Measurements from ENCODE around the gene TPR.
"Not testable (repeated sequence)": the region's sequence is repeated elsewhere in the genome, so short reads cannot be mapped to it uniquely, and the experiment has no call there.

Gene TPR

GRCh38 chr1:186386725-186387383 lies 11.8 kb upstream of the TPR start:
- no peaks in the 10 kb centered on the region; the same call in 1 of the 2 replicates for H3K36me3 ChIP-seq (ENCODE audit: insufficient read depth, low read length)
- no peak overlapping the region for H3K9ac ChIP-seq (ENCODE audit: low read depth, low read length)
- H3K9me3 ChIP-seq (ENCODE audit: control insufficient read depth, insufficient read depth, low read length): no peaks in the 10 kb centered on the region
- H3K4me1 ChIP-seq (ENCODE audit: insufficient read depth, low read length): no peaks in the 10 kb centered on the region

GRCh38 chr1:186375929-186376319 lies 871 bp upstream of the TPR start:
- Histone ChIP-seq H3K36me3 (ENCODE audit: insufficient read depth, low read length) (peaks cover 6% of the 10 kb centered on the region), H3K9ac (ENCODE audit: low read depth, low read length) (peak overlapping the region; percentile 75), H3K4me1 (ENCODE audit: insufficient read depth, low read length) (no peaks in the 10 kb centered on the region), H3K9me3 (ENCODE audit: control insufficient read depth, insufficient read depth, low read length) (no peaks in the 10 kb centered on the region)

DNA sequence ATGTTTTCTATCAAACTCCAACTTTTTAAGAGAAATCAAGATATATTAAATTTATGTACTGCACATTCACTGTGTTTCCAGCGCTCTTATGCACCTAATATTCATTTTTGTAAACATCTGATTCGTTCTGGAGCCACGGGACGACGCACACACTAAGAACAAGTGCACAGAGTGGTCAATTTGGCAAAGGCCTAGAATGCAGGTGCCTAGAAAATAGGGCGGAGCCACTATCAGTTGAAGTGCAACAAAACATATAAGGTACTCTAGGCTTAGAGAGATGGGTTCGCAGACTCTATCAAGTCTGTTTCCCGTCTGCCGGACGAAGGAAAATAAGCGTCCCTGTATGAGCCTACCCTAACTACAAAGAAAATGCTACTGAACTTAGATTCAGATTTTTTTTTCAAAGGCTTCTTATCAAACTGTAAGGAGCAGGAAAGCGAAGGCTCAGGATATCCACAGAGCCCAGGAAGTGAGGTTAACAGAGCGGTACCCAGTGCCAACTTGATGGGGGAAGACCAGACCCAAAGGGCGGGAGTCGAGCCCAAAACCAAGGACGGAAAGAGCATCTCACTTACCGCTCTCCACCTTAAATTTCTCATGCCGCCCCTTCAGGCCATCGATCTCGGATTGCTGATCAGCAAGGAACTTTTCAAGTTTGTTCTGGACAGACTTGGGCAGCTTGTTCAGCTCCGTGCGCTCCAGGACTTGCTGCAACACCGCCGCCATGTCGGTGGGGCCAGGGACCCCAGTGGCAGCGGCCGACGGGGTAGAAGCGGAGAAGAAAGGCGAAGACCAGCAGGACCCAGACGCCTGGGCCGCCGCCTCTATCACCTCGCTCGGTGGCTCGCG lies 526 bp downstream of the TPR start:
- H3K9ac ChIP-seq (ENCODE audit: low read depth, low read length): peak overlapping the region; percentile 75
- no peaks in the 10 kb centered on the region for H3K4me1 ChIP-seq (ENCODE audit: insufficient read depth, low read length)
- no peaks in the 10 kb centered on the region for H3K9me3 ChIP-seq (ENCODE audit: control insufficient read depth, insufficient read depth, low read length)
- H3K36me3 ChIP-seq (ENCODE audit: insufficient read depth, low read length): peaks cover 2% of the 10 kb centered on the region; the same call in 1 of the 2 replicates

DNA sequence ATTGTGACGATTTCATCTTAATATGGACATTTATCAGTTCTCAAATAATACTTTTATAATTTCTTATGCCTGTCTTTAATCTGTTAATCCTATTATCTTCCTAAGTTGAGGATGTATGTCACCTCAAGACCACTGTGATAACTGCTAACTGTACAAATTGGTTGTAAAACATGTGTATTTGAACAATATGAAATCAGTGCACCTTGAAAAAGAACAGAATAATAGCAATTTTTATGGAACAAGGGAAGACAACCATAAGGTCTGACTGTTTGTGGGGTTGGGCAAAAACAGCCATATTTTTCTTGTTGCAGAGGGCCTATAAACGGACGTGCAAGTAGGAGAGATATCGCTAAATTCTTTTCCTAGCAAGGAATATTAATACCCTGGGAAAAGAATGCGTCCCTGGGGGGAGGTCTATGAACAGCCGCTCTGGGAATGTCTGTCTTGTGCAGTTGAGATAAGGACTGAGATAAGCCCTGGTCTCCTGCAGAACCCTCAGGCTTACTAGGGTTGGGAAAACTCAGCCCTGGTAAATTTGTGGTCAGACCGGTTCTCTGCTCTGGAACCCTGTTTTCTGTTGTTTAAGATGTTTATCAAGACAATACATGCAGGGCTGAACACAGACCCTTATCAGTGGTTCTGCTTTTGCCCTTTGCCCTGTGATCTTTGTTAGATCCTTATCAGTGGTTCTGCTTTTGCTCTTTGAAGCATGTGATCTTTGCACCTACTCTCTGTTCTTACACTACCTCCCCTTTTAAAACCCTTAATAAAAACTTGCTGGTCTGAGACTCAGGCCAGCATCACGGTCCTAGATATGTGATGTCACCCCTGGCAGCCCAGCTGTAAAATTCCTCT lies 27.0 kb downstream of the TPR start:
- not testable (repeated sequence) for H3K4me1 ChIP-seq (ENCODE audit: insufficient read depth, low read length); H3K9ac ChIP-seq (ENCODE audit: low read depth, low read length); H3K9me3 ChIP-seq (ENCODE audit: control insufficient read depth, insufficient read depth, low read length)
- peaks cover 37% of the 10 kb centered on the region for H3K36me3 ChIP-seq (ENCODE audit: insufficient read depth, low read length)

DNA sequence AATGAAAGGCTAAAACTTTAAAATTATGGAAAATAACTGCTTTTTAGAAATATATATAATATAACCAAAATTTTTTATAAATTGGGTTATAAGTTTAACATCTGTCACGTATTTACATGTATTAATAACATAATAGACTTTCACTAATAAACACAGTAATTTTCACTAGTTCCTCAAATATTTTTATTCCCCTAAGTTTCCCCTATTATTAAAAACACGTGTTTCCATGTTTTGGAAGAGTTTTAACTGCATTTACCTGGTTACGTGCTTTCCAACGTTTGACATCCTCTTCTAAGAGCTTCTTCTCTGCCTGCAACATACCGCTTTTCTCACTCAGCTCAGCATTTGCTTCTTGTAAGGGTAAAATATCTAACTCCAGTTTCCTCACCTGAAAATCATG lies 34.3 kb downstream of the TPR start:
- peaks cover 41% of the 10 kb centered on the region for H3K36me3 ChIP-seq (ENCODE audit: insufficient read depth, low read length)
- H3K9ac ChIP-seq (ENCODE audit: low read depth, low read length): no peak overlapping the region
- H3K4me1 ChIP-seq (ENCODE audit: insufficient read depth, low read length): no peaks in the 10 kb centered on the region
- peaks cover 4% of the 10 kb centered on the region; the same call in 1 of the 2 replicates for H3K9me3 ChIP-seq (ENCODE audit: control insufficient read depth, insufficient read depth, low read length)

GRCh38 chr1:186337554-186337953 lies 37.5 kb downstream of the TPR start:
- Histone ChIP-seq H3K36me3 (ENCODE audit: insufficient read depth, low read length) (peaks cover 47% of the 10 kb centered on the region), H3K9ac (ENCODE audit: low read depth, low read length) (no peak overlapping the region)

DNA sequence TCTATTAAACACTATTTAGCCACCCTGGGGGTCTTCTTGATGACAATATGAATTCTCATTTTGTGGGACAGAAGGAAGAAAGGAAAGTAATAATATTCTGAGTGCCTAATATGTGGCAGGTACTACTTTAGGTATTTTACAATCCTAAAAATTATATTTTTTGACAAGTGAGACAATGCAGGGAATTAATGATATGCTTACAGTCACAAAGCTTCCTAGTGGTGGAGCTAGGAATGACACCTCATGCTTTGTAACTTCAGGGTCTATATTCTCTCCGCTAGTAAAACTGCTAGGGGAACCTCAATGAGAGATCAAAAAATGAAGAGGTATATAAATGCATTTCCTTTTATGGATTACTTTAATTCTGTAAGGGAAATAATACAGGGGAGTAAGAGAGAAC lies 44.3 kb downstream of the TPR start:
- Histone ChIP-seq H3K9me3 (ENCODE audit: control insufficient read depth, insufficient read depth, low read length) (no peaks in the 10 kb centered on the region), H3K9ac (ENCODE audit: low read depth, low read length) (no peak overlapping the region), H3K4me1 (ENCODE audit: insufficient read depth, low read length) (no peaks in the 10 kb centered on the region), H3K36me3 (ENCODE audit: insufficient read depth, low read length) (peaks cover 29% of the 10 kb centered on the region)

More at GRCh38 chr1:186337554-186337953, 37.5 kb downstream of the TPR start:
- H3K9me3 ChIP-seq (ENCODE audit: control insufficient read depth, insufficient read depth, low read length): no peaks in the 10 kb centered on the region
- no peaks in the 10 kb centered on the region for H3K4me1 ChIP-seq (ENCODE audit: insufficient read depth, low read length)

GRCh38 chr1:186327331-186327730 lies 47.7 kb downstream of the TPR start:
- peaks cover 15% of the 10 kb centered on the region; the same call in 1 of the 2 replicates for H3K36me3 ChIP-seq (ENCODE audit: insufficient read depth, low read length)
- H3K9me3 ChIP-seq (ENCODE audit: control insufficient read depth, insufficient read depth, low read length): no peaks in the 10 kb centered on the region

GRCh38 chr1:186326009-186326408 lies 49.0 kb downstream of the TPR start:
- Histone ChIP-seq H3K9me3 (ENCODE audit: control insufficient read depth, insufficient read depth, low read length) (no peaks in the 10 kb centered on the region), H3K9ac (ENCODE audit: low read depth, low read length) (no peak overlapping the region), H3K36me3 (ENCODE audit: insufficient read depth, low read length) (peaks cover 19% of the 10 kb centered on the region)

More at GRCh38 chr1:186327331-186327730, 47.7 kb downstream of the TPR start:
- H3K9ac ChIP-seq (ENCODE audit: low read depth, low read length): no peak overlapping the region
- no peaks in the 10 kb centered on the region for H3K4me1 ChIP-seq (ENCODE audit: insufficient read depth, low read length)

GRCh38 chr1:186325239-186325638 lies 49.8 kb downstream of the TPR start:
- H3K4me1 ChIP-seq (ENCODE audit: insufficient read depth, low read length): no peaks in the 10 kb centered on the region
- no peaks in the 10 kb centered on the region for H3K9me3 ChIP-seq (ENCODE audit: control insufficient read depth, insufficient read depth, low read length)
- peaks cover 19% of the 10 kb centered on the region for H3K36me3 ChIP-seq (ENCODE audit: insufficient read depth, low read length)
- no peak overlapping the region for H3K9ac ChIP-seq (ENCODE audit: low read depth, low read length)

More at GRCh38 chr1:186326009-186326408, 49.0 kb downstream of the TPR start:
- H3K4me1 ChIP-seq (ENCODE audit: insufficient read depth, low read length): no peaks in the 10 kb centered on the region

DNA sequence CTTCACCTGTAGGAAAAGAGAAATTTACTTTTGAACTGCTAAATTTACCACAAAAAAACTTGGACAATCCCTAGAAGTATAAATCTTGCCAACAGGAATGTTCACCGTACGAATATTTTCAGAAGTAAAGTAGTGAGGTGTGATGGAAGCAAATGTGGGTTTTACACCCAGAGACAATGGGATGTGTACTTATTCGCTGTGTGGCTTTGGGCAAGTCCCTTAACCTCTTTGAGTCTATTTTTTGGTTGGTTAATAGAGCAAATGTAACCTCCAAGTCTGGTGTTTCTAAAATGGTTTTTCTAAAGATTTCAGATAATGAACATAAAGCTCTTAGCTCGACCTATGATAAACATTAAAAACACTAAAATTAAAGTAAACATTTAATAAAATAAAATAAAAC lies 51.2 kb downstream of the TPR start:
- no peaks in the 10 kb centered on the region for H3K9me3 ChIP-seq (ENCODE audit: control insufficient read depth, insufficient read depth, low read length)
- H3K4me1 ChIP-seq (ENCODE audit: insufficient read depth, low read length): no peaks in the 10 kb centered on the region
- H3K36me3 ChIP-seq (ENCODE audit: insufficient read depth, low read length): peaks cover 19% of the 10 kb centered on the region
- H3K9ac ChIP-seq (ENCODE audit: low read depth, low read length): no peak overlapping the region

GRCh38 chr1:186315570-186315969 lies 59.5 kb downstream of the TPR start:
- H3K9me3 ChIP-seq (ENCODE audit: control insufficient read depth, insufficient read depth, low read length): no peaks in the 10 kb centered on the region
- no peaks in the 10 kb centered on the region for H3K4me1 ChIP-seq (ENCODE audit: insufficient read depth, low read length)
- peaks cover 7% of the 10 kb centered on the region for H3K36me3 ChIP-seq (ENCODE audit: insufficient read depth, low read length)
- H3K9ac ChIP-seq (ENCODE audit: low read depth, low read length): no peak overlapping the region

DNA sequence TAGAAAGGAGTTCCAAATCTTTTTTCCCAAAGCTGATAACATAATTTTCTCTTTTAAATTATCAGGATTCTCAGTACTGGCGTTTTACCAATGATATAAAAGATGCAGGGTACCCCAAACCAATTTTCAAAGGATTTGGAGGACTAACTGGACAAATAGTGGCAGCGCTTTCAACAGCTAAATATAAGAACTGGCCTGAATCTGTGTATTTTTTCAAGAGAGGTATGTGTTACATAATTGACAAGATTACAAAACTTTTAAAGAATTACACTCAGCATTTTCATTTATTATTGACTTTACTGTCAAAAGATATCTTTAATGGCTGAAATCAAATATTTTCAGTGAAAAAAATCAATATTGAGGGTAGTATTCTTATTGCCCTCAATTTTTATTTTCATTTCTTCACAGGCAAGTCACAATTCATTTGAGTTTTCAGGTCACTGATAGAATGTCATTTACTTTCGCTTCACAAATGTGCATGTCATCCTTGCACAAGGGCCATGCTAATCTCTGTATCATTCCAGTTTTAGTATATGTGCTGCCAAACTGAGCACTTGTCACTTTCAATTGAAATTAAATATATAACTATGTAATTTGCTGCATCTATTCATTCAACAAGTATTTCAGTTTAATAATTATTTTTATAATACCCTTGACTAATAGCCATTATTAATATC lies 63.5 kb downstream of the TPR start:
- H3K36me3 ChIP-seq (ENCODE audit: insufficient read depth, low read length): no peaks in the 10 kb centered on the region; the same call in none of the 2 replicates
- no peaks in the 10 kb centered on the region for H3K9me3 ChIP-seq (ENCODE audit: control insufficient read depth, insufficient read depth, low read length)
- no peaks in the 10 kb centered on the region for H3K4me1 ChIP-seq (ENCODE audit: insufficient read depth, low read length)
- H3K9ac ChIP-seq (ENCODE audit: low read depth, low read length): no peak overlapping the region

DNA sequence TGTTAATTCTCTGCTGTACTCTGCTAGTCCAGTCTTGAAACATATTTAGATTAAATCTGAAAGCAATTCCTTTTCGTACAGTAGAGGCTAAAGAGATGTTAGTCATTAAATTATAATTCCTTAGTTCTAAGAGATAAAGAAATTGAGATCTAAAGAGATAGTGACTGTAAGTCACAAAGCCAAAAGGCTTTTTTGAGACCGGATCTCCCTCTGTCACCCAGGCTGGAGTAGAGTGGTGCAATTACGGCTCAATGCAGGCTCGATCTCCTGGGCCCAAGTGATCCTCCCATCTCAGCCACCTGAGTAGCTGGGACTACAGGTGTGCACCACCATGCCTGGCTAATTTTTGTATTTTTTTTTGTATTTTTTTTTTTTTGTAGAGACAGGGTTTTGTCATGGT lies 64.7 kb downstream of the TPR start:
- H3K4me1 ChIP-seq (ENCODE audit: insufficient read depth, low read length): no peaks in the 10 kb centered on the region
- H3K9me3 ChIP-seq (ENCODE audit: control insufficient read depth, insufficient read depth, low read length): no peaks in the 10 kb centered on the region
- no peaks in the 10 kb centered on the region; the same call in none of the 2 replicates for H3K36me3 ChIP-seq (ENCODE audit: insufficient read depth, low read length)
- no peak overlapping the region for H3K9ac ChIP-seq (ENCODE audit: low read depth, low read length)

All from ES-I3 (cell line).